SIG-M5 (cell line): ENCODE measurements around the gene OR4C5.
"Not testable (repeated sequence)": the region's sequence is repeated elsewhere in the genome, so short reads cannot be mapped to it uniquely, and the experiment has no call there.

Experiments used
- DNase-seq: peaks from one replicate; lab custom pipeline; 2025; lab: John Stamatoyannopoulos, UW

OR4C5 gene

DNA sequence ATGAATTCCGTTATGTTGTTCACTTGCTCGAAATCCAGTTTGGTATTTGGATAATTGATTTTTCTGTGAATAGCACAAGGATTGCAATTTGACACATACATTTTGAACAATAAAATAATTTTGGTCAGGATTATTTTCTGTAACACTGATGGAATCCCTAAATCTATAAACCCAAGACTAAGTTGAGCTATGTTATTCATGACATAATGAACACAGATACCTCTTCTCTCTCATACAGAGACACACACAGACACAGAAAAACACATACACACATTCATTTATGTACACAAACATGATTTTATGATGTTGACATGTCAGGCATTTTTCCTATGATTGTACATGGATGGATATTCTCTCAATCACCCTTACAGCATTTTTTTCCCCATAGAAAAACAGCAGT is at the start of gene OR4C5:
Gene OR4C5, minus strand, starts transcription at position 101 of the 400 bp plus-strand sequence. Its CDS starts 0 bp downstream, at position 101.
- no peak for DNase-seq

DNA sequence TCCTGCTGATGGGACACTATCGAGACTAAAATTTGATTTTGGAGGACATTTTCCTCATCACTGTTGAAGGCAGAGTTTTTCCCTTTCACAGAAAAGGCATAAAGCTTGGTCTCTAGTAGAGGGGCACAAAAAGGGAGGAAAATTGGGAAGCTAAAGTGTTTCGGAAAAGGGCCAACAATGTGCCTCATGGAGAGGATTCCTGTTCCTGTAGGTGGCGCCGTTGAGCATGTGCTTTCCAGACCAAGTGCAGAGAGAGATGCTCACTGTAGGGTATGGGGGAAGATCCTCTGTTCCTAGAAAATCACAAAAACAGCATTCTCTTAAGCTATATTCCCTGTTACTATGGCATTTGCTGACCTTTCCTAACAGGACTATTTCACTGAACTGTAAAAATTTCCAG is 18.4 kb upstream of the OR4C5 start:
- DNase-seq: no peak

DNA sequence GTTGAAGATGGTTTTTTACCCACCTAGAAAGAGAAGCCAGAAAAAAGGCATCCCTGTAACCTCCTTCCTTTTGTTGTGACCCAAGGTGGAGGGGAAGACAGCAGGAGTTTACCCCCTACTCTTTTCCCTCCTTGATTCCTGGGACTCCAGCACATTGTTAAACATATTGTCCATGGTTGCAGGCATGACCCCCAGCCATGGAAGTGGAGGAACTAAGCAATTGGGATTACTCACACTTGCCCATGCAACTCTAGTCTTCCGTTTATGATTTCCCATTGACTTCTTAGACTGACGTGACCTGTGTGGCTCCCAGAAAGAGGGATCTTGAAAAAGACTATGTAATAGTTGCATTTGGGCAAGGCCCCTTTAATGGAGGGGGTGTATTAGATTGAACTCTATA is 17.9 kb upstream of the OR4C5 start:
- DNase-seq: not testable (repeated sequence)

DNA sequence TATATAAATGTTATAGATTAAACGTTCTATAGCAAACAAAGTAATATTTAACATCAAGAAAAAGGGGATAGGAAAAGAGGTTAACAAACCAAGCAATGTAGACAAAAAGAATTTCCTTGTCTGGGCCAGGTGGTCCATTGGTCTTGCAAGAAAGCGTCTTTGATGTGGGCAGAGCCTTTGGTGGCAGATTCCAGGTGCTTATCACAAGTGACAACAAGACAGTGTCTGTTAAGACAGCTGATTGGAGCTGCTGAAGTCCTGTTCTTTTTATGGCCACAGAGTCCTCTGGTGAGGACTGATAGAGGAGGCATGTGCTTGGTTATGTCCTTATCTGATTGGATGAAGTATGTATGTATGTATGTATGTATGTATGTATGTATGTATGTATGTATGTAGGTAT is 5.0 kb downstream of the OR4C5 start:
- not testable (repeated sequence) for DNase-seq

DNA sequence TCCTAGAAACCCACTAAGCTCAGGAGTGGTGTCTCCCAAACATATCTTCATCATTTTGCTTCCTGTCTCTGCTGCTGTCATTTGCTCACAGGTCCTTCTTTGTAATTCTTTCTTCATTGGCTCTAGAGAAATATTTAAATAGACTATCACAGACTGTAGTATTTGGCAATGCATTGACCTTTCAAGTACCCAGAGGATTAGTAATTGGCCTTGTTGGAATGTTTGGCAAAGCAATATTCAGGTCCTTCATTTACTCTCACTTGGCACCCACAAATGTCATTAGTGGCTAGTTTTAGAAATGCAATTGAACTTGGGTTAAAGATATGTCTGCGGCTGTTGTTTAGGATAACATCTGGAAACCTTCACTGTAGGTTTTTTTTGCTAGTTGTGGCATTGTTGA is 11.6 kb downstream of the OR4C5 start:
- DNase-seq: no peak

DNA sequence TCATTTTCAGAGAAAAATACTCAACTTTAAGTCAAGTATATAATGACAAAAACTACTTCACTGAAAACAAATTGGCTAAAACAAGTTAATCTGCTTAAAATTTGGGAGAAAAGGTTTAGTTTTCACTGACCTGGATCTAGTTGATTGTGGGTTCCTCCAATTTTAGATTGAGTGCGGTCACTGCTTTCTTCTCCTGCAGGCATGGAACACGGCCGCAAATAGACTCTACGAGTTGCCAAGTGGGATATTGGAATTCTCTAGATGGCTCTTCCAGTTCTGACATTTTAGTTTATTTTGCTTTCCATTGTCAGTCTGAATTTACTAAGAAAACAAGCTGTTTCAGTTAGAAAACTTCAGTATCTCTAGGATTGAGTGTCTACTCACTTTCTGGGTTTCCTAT is 12.3 kb downstream of the OR4C5 start:
- DNase-seq: no peak

DNA sequence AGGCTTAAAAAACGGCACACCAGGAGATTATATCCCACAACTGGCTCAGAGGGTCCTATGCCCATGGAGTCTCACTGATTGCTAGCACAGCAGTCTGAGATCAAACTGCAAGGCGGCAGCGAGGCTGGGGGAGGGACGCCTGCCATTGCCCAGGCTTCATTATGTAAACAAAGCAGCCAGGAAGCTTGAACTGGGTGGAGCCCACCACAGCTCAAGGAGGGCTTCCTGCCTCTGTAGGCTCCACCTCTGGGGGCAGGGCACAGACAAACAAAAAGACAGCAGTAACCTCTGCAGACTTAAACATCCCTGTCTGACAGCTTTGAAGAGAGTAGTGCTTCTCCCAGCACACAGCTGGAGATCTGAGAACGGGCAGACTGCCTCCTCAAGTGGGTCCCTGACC is 20.0 kb downstream of the OR4C5 start:
- DNase-seq: not testable (repeated sequence)

DNA sequence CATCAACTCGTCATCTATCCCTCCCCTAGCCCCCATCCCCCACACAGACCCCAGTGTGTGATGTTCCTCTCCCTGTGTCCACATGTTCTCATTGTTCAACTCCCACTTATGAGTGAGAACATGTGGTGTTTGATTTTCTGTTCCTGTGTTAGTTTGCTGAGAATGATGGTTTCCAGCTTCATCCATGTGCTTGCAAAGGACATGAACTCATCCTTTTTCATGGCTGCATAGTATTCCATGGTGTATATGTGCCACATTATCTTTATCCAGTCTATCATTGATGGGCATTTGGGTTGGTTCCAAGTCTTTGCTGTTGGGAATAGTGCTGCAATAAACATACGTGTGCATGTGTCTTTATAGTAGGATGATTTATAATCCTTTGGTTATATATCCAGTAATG is 23.8 kb downstream of the OR4C5 start:
- not testable (repeated sequence) for DNase-seq

DNA sequence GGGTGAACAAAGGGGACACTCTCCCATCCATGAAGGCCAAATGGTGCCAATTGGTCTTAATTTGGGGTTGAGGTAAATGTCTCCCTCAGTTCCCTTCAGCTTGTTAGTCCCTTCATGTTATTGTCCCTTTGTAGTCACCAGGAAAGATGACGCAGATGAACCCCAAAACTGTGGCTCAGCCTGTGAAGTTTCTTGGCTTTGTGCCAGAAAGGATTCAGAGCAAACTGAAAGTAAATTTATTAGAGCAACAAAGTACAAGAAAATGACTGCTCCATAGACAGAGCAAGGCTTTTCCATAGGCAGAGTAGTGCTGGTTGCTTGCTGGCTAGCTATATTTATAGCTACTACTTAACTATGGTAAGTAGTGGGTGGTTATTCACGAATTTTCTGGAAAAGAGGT is 24.8 kb downstream of the OR4C5 start:
- DNase-seq: no peak

DNA sequence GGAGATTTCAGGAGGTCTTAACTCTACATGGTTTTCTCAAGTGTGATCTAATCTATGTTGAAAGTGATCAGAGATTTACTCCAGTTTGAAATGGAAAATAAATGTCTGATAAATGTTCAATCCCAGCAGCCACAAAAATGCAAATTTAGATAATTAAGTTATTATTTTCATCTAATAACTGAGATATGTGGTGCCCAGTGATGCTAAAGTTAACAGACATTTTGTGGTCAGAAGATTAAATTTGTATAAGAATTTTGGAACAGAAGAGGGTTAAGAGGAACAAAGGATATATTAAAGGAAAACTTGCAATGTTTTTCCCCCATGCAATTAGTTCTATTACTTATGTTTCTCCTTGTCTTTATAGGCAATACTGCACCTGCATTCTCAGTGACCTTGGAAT is 41.6 kb downstream of the OR4C5 start, which contains the start of gene OR4C3:
Gene OR4C3, plus strand, starts transcription at position 301 of the 400 bp plus-strand sequence. CDS start 102 bp downstream, outside the sequence.
- DNase-seq: not testable (repeated sequence)

DNA sequence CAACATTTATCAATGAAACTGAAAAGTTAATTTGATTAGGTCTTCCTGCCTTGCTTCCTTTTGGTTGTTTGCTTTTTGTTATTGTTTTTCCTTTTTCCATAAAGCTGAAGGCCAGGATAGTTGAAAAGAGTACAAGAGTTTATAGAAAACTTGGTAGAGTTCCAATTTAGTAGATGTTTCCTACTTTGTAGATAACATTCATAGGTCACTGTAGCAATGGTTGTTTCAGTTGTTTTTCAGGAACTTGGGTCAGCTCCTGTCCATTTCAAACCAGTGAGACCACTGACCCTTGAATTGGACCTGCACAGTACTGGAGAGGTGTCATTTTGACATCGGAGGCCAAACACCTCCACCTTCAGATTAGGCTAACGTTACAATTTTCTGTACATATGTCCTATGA is 46.5 kb downstream of the OR4C5 start:
- DNase-seq: not testable (repeated sequence)
